ENCODE measurements around the gene MYO3B.

MYO3B gene

GRCh38 chr2:170436077-170436943, 258.4 kb downstream of the MYO3B start:
- no peak for TF ChIP-seq CTCF (IDR thresholded peaks at IDR 0.05)
- Histone ChIP-seq H3K27ac (no peak overlapping the region), H3K4me3 (no peak overlapping the region)
- no peak for DNase-seq (ENCODE audit: low spot score)

GRCh38 chr2:170446078-170446477, 268.1 kb downstream of the MYO3B start:
- no peak for DNase-seq (ENCODE audit: low spot score)
- Histone ChIP-seq H3K4me3 (no peak overlapping the region), H3K27ac (no peak overlapping the region)
- no peak for TF ChIP-seq CTCF (IDR thresholded peaks at IDR 0.05)

- no peak for DNase-seq (ENCODE audit: low spot score)
- no peak overlapping the region for H3K27ac ChIP-seq
- no peak overlapping the region for H3K4me3 ChIP-seq
- no peak for TF ChIP-seq CTCF (IDR thresholded peaks at IDR 0.05)
Observed at GRCh38 chr2:170449034-170449433, 271.1 kb downstream of the MYO3B start.

GRCh38 chr2:170454471-170455372, 276.8 kb downstream of the MYO3B start:
- no peak for TF ChIP-seq CTCF (IDR thresholded peaks at IDR 0.05)
- Histone ChIP-seq H3K27ac (no peak overlapping the region), H3K4me3 (no peak overlapping the region)
- DNase-seq (ENCODE audit: low spot score) = no peak

GRCh38 chr2:170455617-170456426, 277.9 kb downstream of the MYO3B start:
- no peak for TF ChIP-seq CTCF (IDR thresholded peaks at IDR 0.05)
- Histone ChIP-seq H3K27ac (no peak overlapping the region), H3K4me3 (no peak overlapping the region)
- no peak for DNase-seq (ENCODE audit: low spot score)

GRCh38 chr2:170456914-170457313, 279.0 kb downstream of the MYO3B start:
- no peak overlapping the region for H3K4me3 ChIP-seq
- no peak overlapping the region for H3K27ac ChIP-seq
- DNase-seq (ENCODE audit: low spot score) = no peak
- no peak for TF ChIP-seq CTCF (IDR thresholded peaks at IDR 0.05)

Measured in coronary artery (tissue), 2 donors.